ENCODE measurements around the gene DDX10.

DDX10 gene

DNA sequence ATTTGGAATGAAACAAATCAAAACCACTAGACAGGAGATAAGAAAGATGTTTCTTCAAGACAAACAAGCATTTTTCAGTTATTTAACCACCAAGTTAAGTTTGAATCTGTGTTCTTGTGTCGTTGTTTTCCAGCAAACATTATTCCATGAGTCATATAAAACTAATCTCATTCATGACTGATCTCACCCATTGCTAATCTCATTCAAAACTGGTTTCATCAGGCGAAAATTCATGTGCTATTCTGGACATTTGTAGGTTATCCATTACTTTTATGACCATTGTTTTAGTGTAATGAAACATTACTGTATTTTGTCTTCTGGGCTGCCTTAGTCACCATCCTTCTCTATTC lies 221.8 kb downstream of the DDX10 start:
- H3K4me3 ChIP-seq (ENCODE audit: low read depth, low read length), result no peak overlapping the region
- TF ChIP-seq, protein P1, sequence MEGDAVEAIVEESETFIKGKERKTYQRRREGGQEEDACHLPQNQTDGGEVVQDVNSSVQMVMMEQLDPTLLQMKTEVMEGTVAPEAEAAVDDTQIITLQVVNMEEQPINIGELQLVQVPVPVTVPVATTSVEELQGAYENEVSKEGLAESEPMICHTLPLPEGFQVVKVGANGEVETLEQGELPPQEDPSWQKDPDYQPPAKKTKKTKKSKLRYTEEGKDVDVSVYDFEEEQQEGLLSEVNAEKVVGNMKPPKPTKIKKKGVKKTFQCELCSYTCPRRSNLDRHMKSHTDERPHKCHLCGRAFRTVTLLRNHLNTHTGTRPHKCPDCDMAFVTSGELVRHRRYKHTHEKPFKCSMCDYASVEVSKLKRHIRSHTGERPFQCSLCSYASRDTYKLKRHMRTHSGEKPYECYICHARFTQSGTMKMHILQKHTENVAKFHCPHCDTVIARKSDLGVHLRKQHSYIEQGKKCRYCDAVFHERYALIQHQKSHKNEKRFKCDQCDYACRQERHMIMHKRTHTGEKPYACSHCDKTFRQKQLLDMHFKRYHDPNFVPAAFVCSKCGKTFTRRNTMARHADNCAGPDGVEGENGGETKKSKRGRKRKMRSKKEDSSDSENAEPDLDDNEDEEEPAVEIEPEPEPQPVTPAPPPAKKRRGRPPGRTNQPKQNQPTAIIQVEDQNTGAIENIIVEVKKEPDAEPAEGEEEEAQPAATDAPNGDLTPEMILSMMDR (IDR thresholded peaks at IDR 0.05; ENCODE audit: insufficient read depth, low read depth, low read length, missing control alignments), result no peak
- DNase-seq (ENCODE audit: low read depth), result no peak

DNA sequence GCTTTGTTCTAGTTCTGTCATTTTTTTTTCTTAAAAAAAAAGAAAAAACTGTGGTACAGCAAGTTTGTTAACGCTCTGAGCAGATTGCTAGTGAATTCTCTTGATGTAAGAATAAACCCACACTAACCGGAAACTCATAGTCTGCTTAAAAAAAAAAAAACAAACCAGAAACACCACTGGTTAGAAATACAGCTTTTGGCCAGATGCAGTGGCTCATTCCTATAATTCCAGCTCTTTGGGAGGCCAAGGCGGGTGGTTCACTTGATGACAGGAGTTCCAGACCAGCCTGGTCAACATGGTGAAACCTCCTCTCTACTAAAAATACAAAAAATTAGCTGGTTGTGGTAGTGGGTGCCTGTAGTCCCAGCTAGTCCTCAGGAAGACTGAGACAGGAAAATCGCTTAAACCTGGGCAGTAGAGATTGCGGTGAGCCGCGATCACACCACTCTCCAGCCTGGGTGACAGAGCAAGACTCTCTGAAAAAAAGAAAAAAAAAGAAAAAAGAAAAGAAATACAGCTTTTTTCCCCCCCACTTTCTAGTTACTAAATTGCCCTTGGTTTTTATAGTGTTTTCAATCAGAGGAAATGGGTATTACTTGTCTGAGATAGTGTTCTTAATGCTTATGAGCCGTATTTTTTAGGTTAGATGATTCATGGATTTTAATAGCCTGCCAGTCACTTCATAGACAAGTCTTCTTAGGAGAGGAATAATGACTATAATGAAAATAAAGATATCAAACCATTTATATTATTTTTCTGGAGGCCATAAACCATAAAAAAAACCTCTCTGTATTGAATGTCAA lies 222.8 kb downstream of the DDX10 start:
- no peak overlapping the region for H3K4me3 ChIP-seq (ENCODE audit: low read depth, low read length)
- TF ChIP-seq, protein P1 (IDR thresholded peaks at IDR 0.05; ENCODE audit: insufficient read depth, low read depth, low read length, missing control alignments), result no peak
- DNase-seq (ENCODE audit: low read depth), result no peak

DNA sequence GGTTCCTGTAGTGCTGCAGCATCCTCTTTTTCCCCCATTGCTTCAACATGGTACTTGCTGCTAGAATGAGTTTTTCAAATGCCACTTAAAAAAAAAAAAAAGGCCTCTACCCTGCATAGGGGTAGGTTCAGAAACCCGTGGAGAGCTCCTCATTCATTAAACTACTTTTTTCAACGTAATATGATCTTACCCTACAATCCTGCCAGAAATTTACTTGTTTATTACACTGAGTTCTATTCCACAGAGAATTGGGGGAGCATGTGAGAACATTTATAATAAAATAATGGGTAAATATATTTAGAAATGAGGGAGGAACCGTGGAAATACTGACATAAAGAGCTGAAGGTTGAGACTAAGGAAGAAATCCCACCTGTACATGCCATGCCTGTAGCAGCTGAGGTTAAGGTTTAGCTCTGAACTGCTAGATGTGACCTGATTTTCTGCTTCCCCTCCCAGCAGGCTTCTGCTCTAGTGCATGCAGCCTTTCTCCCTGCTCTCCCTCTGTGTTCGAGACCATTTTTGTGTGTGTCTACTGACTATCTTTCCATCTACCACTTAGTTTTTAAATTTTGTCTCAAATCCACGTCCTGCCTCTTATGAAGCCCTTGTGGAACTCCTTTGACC lies 225.7 kb downstream of the DDX10 start:
- TF ChIP-seq, protein P1 (IDR thresholded peaks at IDR 0.05; ENCODE audit: insufficient read depth, low read depth, low read length, missing control alignments), result no peak
- DNase-seq (ENCODE audit: low read depth), result no peak
- no peak overlapping the region for H3K4me3 ChIP-seq (ENCODE audit: low read depth, low read length)

DNA sequence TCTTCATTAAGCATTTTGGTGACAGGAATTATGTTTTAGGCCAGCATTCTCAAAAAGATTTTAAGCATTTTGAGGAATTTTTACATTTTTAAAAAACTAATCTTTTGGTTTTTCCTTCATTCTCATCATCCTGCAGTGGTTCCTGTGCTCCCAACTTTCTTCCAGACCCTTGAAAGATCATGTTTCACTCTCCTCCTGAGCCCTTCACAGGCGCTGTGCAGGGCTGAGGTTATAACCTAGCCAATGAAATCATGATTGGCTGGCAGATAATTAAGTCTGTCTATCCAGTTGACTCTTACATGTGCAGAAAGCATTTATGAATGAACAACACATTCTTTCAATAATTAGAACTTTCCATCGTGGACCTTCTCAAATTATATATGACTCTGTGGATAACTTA lies 226.3 kb downstream of the DDX10 start:
- H3K4me3 ChIP-seq (ENCODE audit: low read depth, low read length), result no peak overlapping the region
- no peak for DNase-seq (ENCODE audit: low read depth)
- TF ChIP-seq, protein P1 (IDR thresholded peaks at IDR 0.05; ENCODE audit: insufficient read depth, low read depth, low read length, missing control alignments), result no peak

DNA sequence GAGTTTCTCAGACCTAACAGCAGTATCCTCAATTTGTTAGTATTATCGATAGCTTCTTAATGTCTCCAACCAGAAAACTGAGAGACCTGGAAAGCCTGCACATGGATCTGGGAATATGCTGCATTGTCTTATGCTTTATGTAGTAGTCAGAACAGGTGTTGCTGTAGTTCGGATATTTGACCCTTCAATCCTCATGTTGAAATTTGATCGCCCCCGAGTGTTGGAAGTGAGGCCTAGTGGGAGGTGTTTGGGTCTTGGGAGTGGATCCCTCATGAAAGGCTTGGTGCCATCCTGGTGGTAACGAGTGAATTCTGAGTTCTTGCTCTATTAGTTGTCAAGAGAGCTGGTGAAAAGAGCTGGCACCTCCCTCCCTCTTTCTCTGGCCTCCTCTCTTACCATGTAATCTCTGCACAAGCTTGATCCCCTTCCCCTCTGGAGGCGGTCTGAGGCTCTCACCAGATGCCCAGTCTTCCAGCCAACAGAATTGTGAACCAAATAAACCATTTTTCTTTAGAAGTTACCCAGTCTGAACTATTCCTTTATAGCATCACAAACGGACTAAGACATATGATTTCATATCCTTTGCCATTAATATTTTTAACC lies 227.1 kb downstream of the DDX10 start:
- TF ChIP-seq, protein P1 (IDR thresholded peaks at IDR 0.05; ENCODE audit: insufficient read depth, low read depth, low read length, missing control alignments), result no peak
- no peak for DNase-seq (ENCODE audit: low read depth)
- no peak overlapping the region for H3K4me3 ChIP-seq (ENCODE audit: low read depth, low read length)

DNA sequence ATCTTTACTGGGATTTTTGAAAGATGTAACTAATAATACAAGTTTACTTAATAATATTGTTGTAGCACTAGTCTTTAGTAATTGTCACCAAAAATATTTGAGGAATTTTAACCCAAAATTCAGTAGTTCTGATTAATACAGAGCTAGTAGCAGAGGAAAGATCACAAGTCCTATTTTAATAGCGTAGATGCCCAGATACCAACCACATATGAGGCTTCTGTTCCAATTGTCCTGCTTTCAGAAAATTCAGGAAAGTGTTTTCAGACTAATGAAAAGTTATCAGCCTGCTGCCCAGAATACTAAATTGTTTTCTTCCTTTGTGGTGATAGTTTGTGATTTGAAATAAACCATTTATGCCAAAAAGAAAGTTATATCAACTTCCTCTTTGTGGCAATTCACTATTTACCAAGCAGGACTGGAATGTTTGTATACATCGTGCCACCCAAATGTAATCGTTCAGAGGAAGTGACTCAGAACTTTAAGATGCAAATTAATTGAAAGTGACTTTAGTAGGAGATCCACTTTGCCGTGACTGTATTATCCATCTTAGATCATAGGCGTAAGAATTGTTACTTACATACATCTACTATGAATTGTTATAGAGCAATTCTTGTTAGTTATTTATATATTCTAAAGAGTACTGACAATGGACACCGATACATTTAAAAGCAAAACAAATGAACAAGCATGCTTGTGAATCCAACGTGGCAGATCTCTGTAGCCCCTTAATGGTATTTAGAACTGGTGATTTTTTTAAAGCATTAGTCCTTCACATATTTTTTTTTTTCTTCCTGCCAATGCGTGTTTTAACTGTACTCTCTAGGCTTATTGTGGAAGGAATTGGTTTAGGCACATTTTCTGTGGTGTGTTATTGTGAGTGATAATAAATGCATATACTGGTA lies 231.0 kb downstream of the DDX10 start:
- no peak overlapping the region for H3K4me3 ChIP-seq (ENCODE audit: low read depth, low read length)
- DNase-seq (ENCODE audit: low read depth), result peak; percentile 26

More for the DNA sequence above, 231.0 kb downstream of the DDX10 start:
- TF ChIP-seq, protein P1 (IDR thresholded peaks at IDR 0.05; ENCODE audit: insufficient read depth, low read depth, low read length, missing control alignments), result no peak
